Vagina (tissue), 2 donors: Measurements from ENCODE around the gene PDK1. TPM values are rescaled to one million over a fixed set of nuclear protein-coding genes. Genes with fewer than 3 reads are reported as not detected.

Experiments used
- DNase-seq, 2 donors: peaks; one replicate each; pipeline ENCODE4 v3.0.0-alpha.2; 2017; ENCODE audit errors: extremely low spot score in 2 of 2
- H3K27ac ChIP-seq: fragments of 200-600 bp; sonication (generic); one replicate; pipeline ENCODE4 v1.5.1; 2019
- H3K27me3 ChIP-seq: fragments of 200-600 bp; sonication (generic); one replicate; pipeline ENCODE4 v1.5.1; 2019
- H3K36me3 ChIP-seq, 2 donors: fragments of 200-600 bp; sonication (generic); one replicate each; pipeline ENCODE4 v1.5.1; 2017 to 2019
- H3K4me1 ChIP-seq: fragments of 200-600 bp; sonication (generic); one replicate; pipeline ENCODE4 v1.5.1; 2019
- H3K4me3 ChIP-seq, 2 donors: fragments of 200-600 bp; sonication (generic); 1 replicate in 1 of 2; 2 replicates in 1 of 2; pipeline ENCODE4 v1.5.1; 2016 to 2019
- H3K9me3 ChIP-seq: fragments of 200-600 bp; sonication (generic); one replicate; pipeline ENCODE4 v1.5.1; 2019
- POLR2A ChIP-seq, 2 donors: fragments of 450-650 bp; IDR thresholded peaks; one replicate each; pipeline ENCODE4 v1.6.1; 2017; ENCODE audit warnings: antibody characterized with exemption in 2 of 2, mild to moderate bottlenecking in 2 of 2, moderate library complexity in 2 of 2
- POLR2AphosphoS5 ChIP-seq, 2 donors: sonication (generic); formaldehyde crosslinking; IDR thresholded peaks; one replicate each; pipeline ENCODE4 v1.9.0; 2017; ENCODE audit warnings: antibody characterized with exemption in 2 of 2, mild to moderate bottlenecking in 2 of 2, low read depth in 1 of 2; ENCODE audit not compliant: insufficient read depth in 1 of 2
- intact Hi-C: fragments of 100-400 bp; cut with DNase I; formaldehyde crosslinking; loops from one replicate; pipeline ENCODE4 v1.15.1; 2023
- total RNA-seq: library from RNA; depleted of rRNA; stranded (reverse); fragments of >200 nt; gene quantifications from one replicate; pipeline ENCODE4 v1.2.3, GENCODE V29; 2016
- TF ChIP-seq, protein P1 (sequence below), 3 experiments: fragments of 450-650 bp in 2 of 3; fragments of 200-600 bp in 1 of 3; sonication (generic) in 1 of 3; IDR thresholded peaks; one replicate each; pipeline ENCODE4 v1.5.1; 2017 to 2019; ENCODE audit warnings: antibody characterized with exemption in 3 of 3, mild to moderate bottlenecking in 2 of 3, moderate library complexity in 2 of 3

Gene PDK1
- total RNA-seq, 1 donor from 2014 or later = 17.7 TPM

- DNase-seq = no peak
- TF ChIP-seq POLR2AphosphoS5 (IDR thresholded peaks at IDR 0.05; ENCODE audit: insufficient read depth in 1 of 2, low read depth in 1 of 2) = no peak
- Histone ChIP-seq H3K36me3 (peaks cover 0 to 51% of the 10 kb centered on the region in 2 donors), H3K27ac (no peak overlapping the region), H3K4me1 (no peaks in the 10 kb centered on the region), H3K27me3 (no peaks in the 10 kb centered on the region), H3K9me3 (peaks cover 21% of the 10 kb centered on the region), H3K4me3 (no peak overlapping the region)
- intact Hi-C loops = no loop called here
Observed at GRCh38 chr2:172571245-172571644, 15.4 kb downstream of the PDK1 start.

DNA sequence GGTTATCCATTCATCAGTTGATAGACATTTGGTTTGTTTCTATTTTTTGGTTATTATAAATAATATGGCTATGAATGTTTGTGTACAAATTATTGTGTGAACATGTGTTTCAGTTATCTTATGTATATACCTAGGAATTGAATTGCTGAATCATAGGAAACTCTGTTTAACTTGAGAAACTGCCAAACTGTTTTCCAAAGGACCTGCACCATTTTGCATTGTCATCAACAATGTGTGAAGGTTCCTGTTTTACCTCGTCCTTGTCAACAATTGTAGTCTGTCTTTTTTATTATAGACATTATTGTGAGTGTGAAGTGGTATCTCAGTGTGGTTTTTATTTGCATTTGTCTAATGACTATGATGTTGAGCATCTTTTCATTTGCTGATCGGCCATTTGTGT is 17.1 kb downstream of the PDK1 start:
- DNase-seq = no peak
- peaks cover 0 to 58% of the 10 kb centered on the region in 2 donors for H3K36me3 ChIP-seq
- no peak overlapping the region for H3K4me3 ChIP-seq
- H3K4me1 ChIP-seq = no peaks in the 10 kb centered on the region
- no peaks in the 10 kb centered on the region for H3K27me3 ChIP-seq
- TF ChIP-seq POLR2AphosphoS5 (IDR thresholded peaks at IDR 0.05; ENCODE audit: insufficient read depth in 1 of 2, low read depth in 1 of 2) = no peak
- TF ChIP-seq, protein P1, sequence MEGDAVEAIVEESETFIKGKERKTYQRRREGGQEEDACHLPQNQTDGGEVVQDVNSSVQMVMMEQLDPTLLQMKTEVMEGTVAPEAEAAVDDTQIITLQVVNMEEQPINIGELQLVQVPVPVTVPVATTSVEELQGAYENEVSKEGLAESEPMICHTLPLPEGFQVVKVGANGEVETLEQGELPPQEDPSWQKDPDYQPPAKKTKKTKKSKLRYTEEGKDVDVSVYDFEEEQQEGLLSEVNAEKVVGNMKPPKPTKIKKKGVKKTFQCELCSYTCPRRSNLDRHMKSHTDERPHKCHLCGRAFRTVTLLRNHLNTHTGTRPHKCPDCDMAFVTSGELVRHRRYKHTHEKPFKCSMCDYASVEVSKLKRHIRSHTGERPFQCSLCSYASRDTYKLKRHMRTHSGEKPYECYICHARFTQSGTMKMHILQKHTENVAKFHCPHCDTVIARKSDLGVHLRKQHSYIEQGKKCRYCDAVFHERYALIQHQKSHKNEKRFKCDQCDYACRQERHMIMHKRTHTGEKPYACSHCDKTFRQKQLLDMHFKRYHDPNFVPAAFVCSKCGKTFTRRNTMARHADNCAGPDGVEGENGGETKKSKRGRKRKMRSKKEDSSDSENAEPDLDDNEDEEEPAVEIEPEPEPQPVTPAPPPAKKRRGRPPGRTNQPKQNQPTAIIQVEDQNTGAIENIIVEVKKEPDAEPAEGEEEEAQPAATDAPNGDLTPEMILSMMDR (IDR thresholded peaks at IDR 0.05) = no peak
- TF ChIP-seq POLR2A (IDR thresholded peaks at IDR 0.05) = no peak
- peaks cover 21% of the 10 kb centered on the region for H3K9me3 ChIP-seq
- H3K27ac ChIP-seq = no peak overlapping the region
- intact Hi-C loops = no loop called here

DNA sequence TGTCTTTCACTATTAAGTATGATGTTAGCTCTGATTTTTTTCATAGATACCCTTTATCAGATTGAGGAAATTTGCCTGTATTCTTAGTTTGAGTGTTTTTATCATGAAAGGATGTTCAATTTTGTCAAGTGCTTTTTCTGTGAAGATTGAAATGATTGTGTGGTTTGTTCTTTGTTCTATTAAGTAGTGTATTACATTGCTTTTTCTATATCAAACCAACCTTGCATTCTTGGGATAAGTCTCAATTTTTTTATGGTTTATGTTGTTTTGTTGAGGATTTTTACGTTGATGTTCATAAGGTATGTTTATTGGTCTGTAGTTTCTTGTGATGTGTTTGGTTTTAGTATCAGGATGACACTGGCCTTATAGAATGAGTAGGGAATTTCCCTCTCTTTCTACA is 19.1 kb downstream of the PDK1 start:
- DNase-seq = no peak
- TF ChIP-seq POLR2AphosphoS5 (IDR thresholded peaks at IDR 0.05; ENCODE audit: insufficient read depth in 1 of 2, low read depth in 1 of 2) = no peak
- TF ChIP-seq POLR2A (IDR thresholded peaks at IDR 0.05) = no peak
- TF ChIP-seq, protein P1 (IDR thresholded peaks at IDR 0.05) = no peak
- Histone ChIP-seq H3K9me3 (peaks cover 21% of the 10 kb centered on the region), H3K27me3 (no peaks in the 10 kb centered on the region), H3K4me1 (no peaks in the 10 kb centered on the region), H3K36me3 (peaks cover 0 to 58% of the 10 kb centered on the region in 2 donors), H3K27ac (no peak overlapping the region), H3K4me3 (no peak overlapping the region)
- intact Hi-C loops = no loop called here

GRCh38 chr2:172578054-172578453 is 22.2 kb downstream of the PDK1 start:
- TF ChIP-seq, protein P1 (IDR thresholded peaks at IDR 0.05) = no peak
- TF ChIP-seq POLR2AphosphoS5 (IDR thresholded peaks at IDR 0.05; ENCODE audit: insufficient read depth in 1 of 2, low read depth in 1 of 2) (no peak), POLR2A (IDR thresholded peaks at IDR 0.05) (no peak)
- H3K9me3 ChIP-seq = peaks cover 21% of the 10 kb centered on the region
- H3K27ac ChIP-seq = no peak overlapping the region
- intact Hi-C loops = no loop called here
- H3K4me3 ChIP-seq = no peak overlapping the region
- no peaks in the 10 kb centered on the region for H3K27me3 ChIP-seq
- DNase-seq = no peak
- H3K36me3 ChIP-seq = peaks cover 0 to 47% of the 10 kb centered on the region in 2 donors
- H3K4me1 ChIP-seq = no peaks in the 10 kb centered on the region

- Histone ChIP-seq H3K36me3 (peaks cover 0 to 40% of the 10 kb centered on the region in 2 donors), H3K4me3 (no peak overlapping the region), H3K27ac (no peak overlapping the region), H3K4me1 (no peaks in the 10 kb centered on the region), H3K9me3 (peaks cover 21% of the 10 kb centered on the region), H3K27me3 (no peaks in the 10 kb centered on the region)
- no peak for DNase-seq
- intact Hi-C loops = no loop called here
- TF ChIP-seq POLR2AphosphoS5 (IDR thresholded peaks at IDR 0.05; ENCODE audit: insufficient read depth in 1 of 2, low read depth in 1 of 2) = no peak
- TF ChIP-seq, protein P1 (IDR thresholded peaks at IDR 0.05) = no peak
- TF ChIP-seq POLR2A (IDR thresholded peaks at IDR 0.05) = no peak
Observed at GRCh38 chr2:172578860-172579512, 23.1 kb downstream of the PDK1 start.
